ENCODE measurements around the gene TMA16. TPM values are rescaled to one million over a fixed set of nuclear protein-coding genes. Genes with fewer than 3 reads are reported as not detected.
A peak's percentile ranks its signal among the peaks of the same experiment; 100 is the strongest.

The TMA16 gene
- polyA plus RNA-seq, 1 donor from 2014 or later: 6.6 TPM

GRCh38 chr4:163484906-163485305 is 9.6 kb upstream of the TMA16 start:
- Histone ChIP-seq H3K9me2 (ENCODE audit: insufficient read depth, low read length) (no peaks in the 10 kb centered on the region), H3K4me2 (ENCODE audit: low read length) (no peak overlapping the region), H3K79me2 (replicated peaks; ENCODE audit: insufficient read depth, low read length) (no peaks in the 10 kb centered on the region), H2AFZ (ENCODE audit: low read depth, low read length) (no peak overlapping the region), H4K20me1 (ENCODE audit: insufficient read depth) (no peaks in the 10 kb centered on the region), H3K9ac (ENCODE audit: low read length) (no peak overlapping the region), H3K9me3 (ENCODE audit: low read length) (no peaks in the 10 kb centered on the region), H3K4me3 (ENCODE audit: low read length) (no peak overlapping the region), H3F3A (ENCODE audit: insufficient read depth, low read length, poor library complexity, severe bottlenecking) (no peaks in the 10 kb centered on the region), H3K27ac (ENCODE audit: low read length) (no peak overlapping the region), H3K27me3 (ENCODE audit: insufficient read depth, low read depth, low read length) (no peaks in the 10 kb centered on the region), H3K36me3 (ENCODE audit: insufficient read depth, low read length) (no peaks in the 10 kb centered on the region)
- TF ChIP-seq SMC3 (conservative IDR thresholded peaks at IDR 0.05; ENCODE audit: poor library complexity) (peak; percentile 77), EP300 (conservative IDR thresholded peaks at IDR 0.05; ENCODE audit: poor library complexity, severe bottlenecking) (no peak), RAD21 (conservative IDR thresholded peaks at IDR 0.05) (peak; percentile 69), CTCF (IDR thresholded peaks at IDR 0.05; ENCODE audit: poor library complexity, severe bottlenecking) (peak; percentile 70)

- Histone ChIP-seq H3K9me3 (ENCODE audit: low read length) (no peaks in the 10 kb centered on the region), H3K4me3 (ENCODE audit: low read length) (no peak overlapping the region), H3K4me2 (ENCODE audit: low read length) (no peak overlapping the region), H4K20me1 (ENCODE audit: insufficient read depth) (no peaks in the 10 kb centered on the region), H3K36me3 (ENCODE audit: insufficient read depth, low read length) (no peaks in the 10 kb centered on the region), H3F3A (ENCODE audit: insufficient read depth, low read length, poor library complexity, severe bottlenecking) (no peaks in the 10 kb centered on the region), H3K27ac (ENCODE audit: low read length) (no peak overlapping the region), H3K79me2 (replicated peaks; ENCODE audit: insufficient read depth, low read length) (no peaks in the 10 kb centered on the region), H2AFZ (ENCODE audit: low read depth, low read length) (no peak overlapping the region), H3K9ac (ENCODE audit: low read length) (no peak overlapping the region), H3K27me3 (ENCODE audit: insufficient read depth, low read depth, low read length) (no peaks in the 10 kb centered on the region), H3K9me2 (ENCODE audit: insufficient read depth, low read length) (no peaks in the 10 kb centered on the region)
- TF ChIP-seq SMC3 (conservative IDR thresholded peaks at IDR 0.05; ENCODE audit: poor library complexity): no peak
- no peak for TF ChIP-seq POLR2AphosphoS5 (IDR thresholded peaks at IDR 0.05)
- TF ChIP-seq EZH2 (IDR thresholded peaks at IDR 0.05; ENCODE audit: borderline replicate concordance, insufficient read depth, low read length, poor library complexity, severe bottlenecking): no peak
- TF ChIP-seq EP300 (conservative IDR thresholded peaks at IDR 0.05; ENCODE audit: poor library complexity, severe bottlenecking): no peak
- TF ChIP-seq TAF1 (IDR thresholded peaks at IDR 0.05; ENCODE audit: low read depth): no peak
- no peak for TF ChIP-seq CTCF (IDR thresholded peaks at IDR 0.05; ENCODE audit: poor library complexity, severe bottlenecking)
Observed at GRCh38 chr4:163485589-163485988, 8.9 kb upstream of the TMA16 start.

GRCh38 chr4:163486321-163486720 is 8.2 kb upstream of the TMA16 start:
- Histone ChIP-seq H3K9me3 (ENCODE audit: low read length) (no peaks in the 10 kb centered on the region), H3K9ac (ENCODE audit: low read length) (no peak overlapping the region), H3K4me3 (ENCODE audit: low read length) (no peak overlapping the region), H3K36me3 (ENCODE audit: insufficient read depth, low read length) (no peaks in the 10 kb centered on the region), H3F3A (ENCODE audit: insufficient read depth, low read length, poor library complexity, severe bottlenecking) (no peaks in the 10 kb centered on the region), H4K20me1 (ENCODE audit: insufficient read depth) (no peaks in the 10 kb centered on the region), H3K27me3 (ENCODE audit: insufficient read depth, low read depth, low read length) (no peaks in the 10 kb centered on the region), H3K79me2 (replicated peaks; ENCODE audit: insufficient read depth, low read length) (no peaks in the 10 kb centered on the region), H3K9me2 (ENCODE audit: insufficient read depth, low read length) (no peaks in the 10 kb centered on the region), H2AFZ (ENCODE audit: low read depth, low read length) (no peak overlapping the region), H3K4me2 (ENCODE audit: low read length) (no peak overlapping the region), H3K27ac (ENCODE audit: low read length) (no peak overlapping the region)
- no peak for TF ChIP-seq POLR2AphosphoS5 (IDR thresholded peaks at IDR 0.05)
